LNCaP clone FGC (cell line): Measurements from ENCODE around the gene GHRHR.

Experiments
- DNase-seq: peaks from one replicate; pipeline ENCODE4 v3.0.0-alpha.2; 2011; ENCODE audit warnings: low read depth
- H3K4me3 ChIP-seq: 2 replicates; pipeline ENCODE4 v1.5.1; 2011; ENCODE audit warnings: mild to moderate bottlenecking, low read depth, low read length, control low read depth
- CTCF ChIP-seq: IDR thresholded peaks from 2 replicates; pipeline ENCODE4 v1.5.1; 2012; ENCODE audit warnings: mild to moderate bottlenecking; ENCODE audit not compliant: control insufficient read depth, insufficient read depth; ENCODE audit errors: extremely low read depth

The GHRHR gene

DNA sequence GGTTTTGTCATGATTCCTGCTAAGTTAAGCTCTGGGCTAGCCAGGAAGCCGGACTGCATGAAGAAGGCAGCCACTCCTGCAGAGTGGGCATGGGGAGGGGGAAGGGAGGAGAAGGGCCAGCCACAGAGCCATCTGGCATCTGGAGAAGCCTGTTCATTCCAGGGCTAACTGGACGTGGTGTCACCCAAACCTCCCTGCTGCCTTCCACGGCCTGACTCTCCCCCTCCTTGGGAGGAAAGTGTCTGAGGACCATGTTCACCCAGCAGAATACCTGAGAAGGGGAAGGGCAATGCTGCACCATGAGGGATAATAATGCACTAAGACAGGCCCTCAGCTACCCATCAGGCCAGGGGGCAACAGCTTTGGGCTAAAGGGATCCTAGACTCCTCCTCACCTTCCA, 36.7 kb upstream of the GHRHR start:
- H3K4me3 ChIP-seq = no peak overlapping the region
- TF ChIP-seq CTCF = no peak
- DNase-seq = no peak

DNA sequence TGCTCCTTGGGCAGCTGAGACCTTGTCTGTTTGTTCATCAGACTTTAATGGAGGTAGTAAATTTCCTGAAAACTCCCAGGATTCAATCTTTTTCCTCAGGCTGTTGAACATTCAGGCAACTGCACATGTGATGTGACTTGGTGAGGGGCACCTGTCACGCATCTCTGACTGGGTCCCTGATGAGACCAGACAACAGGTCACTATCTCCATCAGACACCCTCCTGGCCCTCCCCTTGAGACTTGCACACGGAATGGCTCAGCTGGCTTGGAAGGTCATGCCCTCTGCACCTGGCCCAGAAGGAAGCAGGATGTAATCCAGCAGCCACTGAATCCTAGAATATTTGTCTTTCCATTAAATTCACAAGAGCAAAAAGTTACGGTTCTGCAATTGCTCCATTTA, 36.2 kb upstream of the GHRHR start:
- no peak overlapping the region for H3K4me3 ChIP-seq
- DNase-seq = no peak
- no peak for TF ChIP-seq CTCF

- no peak for DNase-seq
- H3K4me3 ChIP-seq = no peak overlapping the region
- no peak for TF ChIP-seq CTCF
These were observed 35.4 kb upstream of the GHRHR start for GRCh38 chr7:30928254-30928872.

DNA sequence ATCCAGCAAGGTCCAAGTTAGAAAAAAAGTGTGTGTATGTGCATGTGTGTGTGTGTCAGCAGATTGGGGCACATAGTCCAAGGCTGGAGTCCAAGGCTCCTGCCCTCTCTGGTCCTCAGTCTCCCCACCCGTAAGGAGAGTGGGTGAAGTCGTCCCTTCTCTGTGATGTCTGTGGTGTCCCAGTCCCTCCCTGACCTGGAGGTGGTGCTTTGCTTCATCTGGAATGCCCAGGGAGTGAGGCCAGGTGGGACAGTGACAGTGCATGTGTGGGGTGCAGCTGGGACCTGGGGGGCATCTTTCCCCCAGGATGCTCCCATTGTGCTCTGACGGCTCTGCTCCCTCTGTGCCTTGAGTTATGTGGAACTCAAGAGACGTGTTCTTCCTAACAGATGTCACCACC, 34.1 kb upstream of the GHRHR start:
- no peak for TF ChIP-seq CTCF
- DNase-seq = no peak
- no peak overlapping the region for H3K4me3 ChIP-seq

DNA sequence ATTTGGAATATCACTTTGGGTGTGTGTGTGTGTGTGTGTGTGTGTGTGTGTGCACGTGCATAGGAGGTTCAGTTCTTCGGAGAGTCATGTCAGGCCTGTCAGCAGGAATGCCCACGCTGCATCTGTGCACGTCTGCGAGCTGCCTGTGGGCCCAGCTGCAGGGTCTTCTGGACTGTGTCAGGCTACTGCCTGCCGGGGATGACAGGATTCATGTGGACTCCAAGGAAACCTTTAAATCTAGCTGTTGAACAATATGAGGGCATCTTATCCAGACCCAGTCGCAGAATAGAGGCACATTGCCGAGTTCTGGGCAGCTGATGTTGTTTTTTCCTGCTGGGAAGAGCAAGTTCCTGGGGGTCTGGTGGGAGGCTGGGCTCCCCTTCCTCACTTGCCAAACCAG, 33.1 kb upstream of the GHRHR start:
- DNase-seq = no peak
- H3K4me3 ChIP-seq = no peak overlapping the region
- TF ChIP-seq CTCF = no peak

DNA sequence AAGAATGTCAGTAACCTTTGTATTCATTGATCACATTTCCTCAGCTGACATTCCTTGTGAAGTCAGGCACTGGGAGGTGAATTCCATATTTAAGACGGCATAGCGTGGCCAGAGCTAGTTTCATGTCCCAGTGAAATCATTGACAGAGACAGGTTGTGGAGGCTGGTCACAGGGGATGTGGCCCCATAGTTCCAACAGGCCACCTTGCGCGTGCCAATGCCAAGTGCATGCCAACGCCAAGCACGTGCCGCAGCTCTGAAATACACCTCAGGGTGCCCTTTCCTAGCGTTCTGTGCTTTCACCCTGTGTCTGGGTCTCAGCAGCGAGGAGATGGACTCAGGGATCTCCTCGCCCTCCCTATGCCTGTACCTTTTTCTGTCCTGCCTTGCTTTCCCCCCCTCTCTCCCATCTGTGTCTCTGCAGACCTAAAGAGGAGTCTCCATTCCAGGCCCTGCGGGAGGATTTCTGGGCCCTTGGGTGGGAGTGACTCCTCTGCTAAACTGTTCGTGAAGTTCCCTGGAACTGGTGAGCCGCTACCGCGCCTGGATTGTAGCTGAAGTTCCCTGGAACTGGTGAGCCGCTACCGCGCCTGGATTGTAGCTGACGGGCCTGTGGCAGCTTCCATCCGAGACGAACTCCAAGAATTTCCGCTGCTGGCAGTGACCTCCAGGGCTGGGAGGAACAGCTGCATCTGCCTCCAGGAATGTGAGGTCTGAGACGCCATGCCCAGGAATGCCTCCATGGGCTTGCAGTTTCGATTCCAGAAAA, 32.4 kb upstream of the GHRHR start:
- DNase-seq = no peak
- no peak for TF ChIP-seq CTCF
- no peak overlapping the region for H3K4me3 ChIP-seq
